ENCODE data around the gene FOSB. TPM values are rescaled to one million over a fixed set of nuclear protein-coding genes. Genes with fewer than 3 reads are reported as not detected.

Gene FOSB
- 16.9 and 90.1 TPM in 2 replicates for total RNA-seq

DNA sequence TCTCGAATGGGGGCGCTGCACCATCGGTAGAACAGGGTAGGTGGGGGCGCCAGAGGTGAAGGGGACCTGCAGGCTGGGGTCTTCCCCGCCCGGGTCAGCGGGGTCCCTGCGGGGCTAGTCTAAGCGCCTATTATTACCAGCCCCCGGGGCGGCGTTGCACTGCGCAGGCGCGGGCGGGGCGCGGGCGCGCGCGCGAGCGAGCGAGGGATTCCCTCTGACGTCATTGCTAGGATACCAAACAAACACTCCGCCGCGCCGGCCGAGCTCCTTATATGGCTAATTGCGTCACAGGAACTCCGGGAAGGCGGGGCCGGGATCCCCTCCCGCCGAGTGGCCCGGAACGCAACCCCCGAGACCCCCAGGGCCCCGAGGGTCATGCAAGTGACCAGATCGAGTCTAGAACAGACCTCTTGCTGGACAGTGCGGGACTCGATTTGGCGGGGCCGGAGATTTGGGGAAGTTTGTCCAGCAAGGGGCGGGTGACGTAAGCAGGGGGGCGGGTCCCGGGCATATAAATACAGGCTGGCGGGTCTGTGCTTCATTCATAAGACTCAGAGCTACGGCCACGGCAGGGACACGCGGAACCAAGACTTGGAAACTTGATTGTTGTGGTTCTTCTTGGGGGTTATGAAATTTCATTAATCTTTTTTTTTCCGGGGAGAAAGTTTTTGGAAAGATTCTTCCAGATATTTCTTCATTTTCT, at the start of gene FOSB:
Gene FOSB (plus strand): TSS at position 541 of the 703 bp plus-strand sequence. CDS start 591 bp downstream, outside the sequence.

DNA sequence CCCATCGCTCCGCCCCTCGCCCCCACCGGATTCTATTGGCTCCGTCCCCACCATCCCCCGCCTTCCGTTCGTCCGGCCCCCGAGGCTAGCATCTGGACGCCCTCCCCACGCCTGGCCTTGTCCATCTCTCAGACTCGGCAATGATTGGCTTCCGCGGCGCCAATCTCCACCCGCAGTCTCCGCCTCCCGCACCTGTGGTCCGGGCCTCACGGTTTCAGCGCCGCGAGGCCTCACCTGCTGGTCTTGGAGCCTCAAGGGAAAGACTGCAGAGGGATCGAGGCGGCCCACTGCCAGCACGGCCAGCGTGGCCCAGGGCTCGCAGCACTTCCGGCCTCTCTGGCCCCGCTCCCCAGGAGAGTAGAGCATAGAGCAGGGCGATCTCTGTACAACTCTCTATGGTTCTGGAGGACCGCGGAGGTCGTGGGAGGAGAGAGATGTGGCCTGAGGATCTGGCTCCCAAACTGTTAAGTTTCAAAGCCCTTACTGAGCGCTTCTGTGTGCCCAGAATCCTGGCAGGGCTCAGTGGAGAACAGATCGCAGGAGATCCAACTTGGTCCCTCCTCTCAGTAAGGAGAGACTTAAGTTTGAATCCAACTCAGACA, 44.1 kb upstream of the FOSB start, which contains the start of gene ERCC1:
Gene ERCC1 (minus strand): TSS at position 329 of the 602 bp plus-strand sequence. CDS start 543 bp downstream, outside the sequence.

DNA sequence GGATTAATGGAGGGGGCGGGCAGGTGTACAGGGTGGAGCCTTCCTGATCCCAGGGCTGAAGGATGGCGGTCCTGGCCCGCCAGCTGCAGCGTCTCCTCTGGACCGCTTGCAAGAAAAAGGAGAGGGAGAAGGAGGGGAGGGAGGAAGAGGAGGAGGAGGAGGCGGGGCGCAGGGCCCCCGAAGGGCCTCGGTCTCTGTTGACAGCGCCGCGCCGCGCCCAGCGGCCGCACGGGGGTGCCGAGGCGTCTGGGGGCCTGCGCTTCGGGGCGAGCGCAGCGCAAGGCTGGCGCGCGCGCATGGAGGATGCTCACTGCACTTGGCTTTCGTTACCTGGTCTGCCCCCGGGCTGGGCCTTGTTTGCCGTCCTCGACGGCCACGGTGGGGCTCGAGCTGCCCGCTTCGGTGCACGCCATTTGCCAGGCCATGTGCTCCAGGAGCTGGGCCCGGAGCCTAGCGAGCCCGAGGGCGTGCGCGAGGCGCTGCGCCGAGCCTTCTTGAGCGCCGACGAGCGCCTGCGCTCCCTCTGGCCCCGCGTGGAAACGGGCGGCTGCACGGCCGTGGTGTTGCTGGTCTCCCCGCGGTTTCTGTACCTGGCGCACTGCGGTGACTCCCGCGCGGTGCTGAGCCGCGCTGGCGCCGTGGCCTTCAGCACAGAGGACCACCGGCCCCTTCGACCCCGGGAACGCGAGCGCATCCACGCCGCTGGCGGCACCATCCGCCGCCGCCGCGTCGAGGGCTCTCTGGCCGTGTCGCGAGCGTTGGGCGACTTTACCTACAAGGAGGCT, 30.8 kb downstream of the FOSB start, which contains the start of gene PPM1N:
Gene PPM1N (plus strand): TSS at position 33 of the 785 bp plus-strand sequence. CDS start 30 bp downstream, at position 63.

DNA sequence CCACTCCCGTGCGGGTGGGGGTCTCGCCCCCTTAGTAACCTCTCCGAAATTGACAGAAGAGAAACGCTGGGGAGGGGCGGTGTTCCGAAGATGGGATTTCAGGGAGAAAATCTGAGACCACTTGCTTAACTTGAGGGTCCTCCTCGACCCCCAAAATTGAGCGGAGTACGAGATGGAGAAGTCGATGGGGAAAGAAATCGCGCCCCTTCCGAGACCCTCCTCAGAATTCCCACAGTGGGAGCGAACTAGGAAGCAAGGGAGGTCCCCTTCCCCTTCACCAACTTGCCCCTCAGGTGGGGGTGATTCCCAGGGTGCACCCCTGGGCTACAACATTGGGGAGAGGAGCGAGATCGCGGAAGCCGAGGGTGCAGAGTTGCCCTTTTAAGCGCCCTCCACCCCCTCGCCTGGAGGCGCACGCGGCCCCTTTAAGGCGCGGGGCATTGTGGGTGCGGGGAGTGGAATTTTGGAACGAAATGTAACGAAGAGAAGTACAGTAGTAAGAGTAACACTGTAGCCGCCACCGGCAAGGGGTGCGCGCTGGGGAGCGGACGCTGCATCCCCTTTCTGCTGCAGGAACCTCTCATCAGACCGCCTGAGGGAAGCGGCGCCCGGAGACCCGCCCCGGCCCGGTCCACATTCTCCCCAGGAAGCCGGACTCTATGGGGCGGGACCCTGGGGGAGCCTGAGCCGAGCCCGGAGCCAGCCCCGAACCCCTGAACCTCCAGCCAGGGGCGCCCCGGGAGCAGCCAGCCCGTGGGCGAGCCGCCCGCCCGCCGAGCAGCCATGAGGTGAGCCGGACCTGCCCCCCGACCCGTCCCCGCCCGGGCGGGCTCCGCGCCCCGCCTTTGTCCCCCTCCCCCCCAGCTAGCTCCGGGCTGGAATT, 39.4 kb downstream of the FOSB start, which contains the start of gene VASP:
Gene VASP (plus strand): TSS at position 491 of the 883 bp plus-strand sequence. CDS start 293 bp downstream, at position 784.

Other genes starting within 250 kb of the FOSB start
- 0.54 and 1.3 TPM in 2 replicates for gene EXOC3L2, start 222.6 kb upstream of the FOSB start, total RNA-seq
- 14.7 and 15.1 TPM in 2 replicates for gene MARK4, start 216.7 kb upstream of the FOSB start, total RNA-seq
- not detected in 2 replicates for gene CKM, start 145.1 kb upstream of the FOSB start, total RNA-seq
- gene KLC3, start 127.2 kb upstream of the FOSB start, total RNA-seq = 0.43 TPM in 2 replicates
- 10.5 and 13.1 TPM in 2 replicates for gene ERCC2, start 97.4 kb upstream of the FOSB start, total RNA-seq
- 8.4 and 14.7 TPM in 2 replicates for gene PPP1R13L, start 62.9 kb upstream of the FOSB start, total RNA-seq
- 5.6 and 7.1 TPM in 2 replicates for gene POLR1G, start 61.4 kb upstream of the FOSB start, total RNA-seq
- 41.5 and 50.4 TPM in 2 replicates for gene ERCC1, start 44.1 kb upstream of the FOSB start, total RNA-seq
- gene RTN2, start 29.1 kb downstream of the FOSB start, total RNA-seq = 8.8 and 15.4 TPM in 2 replicates
- 0.52 and 0.54 TPM in 2 replicates for gene PPM1N, start 30.4 kb downstream of the FOSB start, total RNA-seq
- 42.6 and 49.3 TPM in 2 replicates for gene VASP, start 39.5 kb downstream of the FOSB start, total RNA-seq
- gene OPA3, start 116.8 kb downstream of the FOSB start, total RNA-seq = 4.9 and 5.2 TPM in 2 replicates
- gene GPR4, start 134.2 kb downstream of the FOSB start, total RNA-seq = 0.86 and 1.3 TPM in 2 replicates
- 12.8 and 15.8 TPM in 2 replicates for gene EML2, start 171.4 kb downstream of the FOSB start, total RNA-seq
- gene GIPR, start 200.2 kb downstream of the FOSB start, total RNA-seq = under 0.01 TPM in 2 replicates
- gene SNRPD2, start 224.0 kb downstream of the FOSB start, total RNA-seq = 272 and 414 TPM in 2 replicates
- 5.2 and 8.1 TPM in 2 replicates for gene QPCTL, start 224.7 kb downstream of the FOSB start, total RNA-seq